Astrocyte (in vitro differentiated cells and primary cell): ENCODE results near the gene AUNIP. TPM values are rescaled to one million over a fixed set of nuclear protein-coding genes. Genes with fewer than 3 reads are reported as not detected.

ENCODE experiments used
- DNase-seq: peaks from one replicate; pipeline ENCODE4 v3.0.0-alpha.2; 2010; ENCODE audit warnings: low read depth
- FAIRE-seq: peaks from 2 replicates; lab custom pipeline; 2011; peaks lifted over from hg19 to GRCh38; lab: Jason Lieb, UNC
- H2AFZ ChIP-seq: 2 replicates; pipeline ENCODE4 v1.6.0; 2012; ENCODE audit warnings: low read depth, low read length, inconsistent platforms
- H3K27ac ChIP-seq: 2 replicates; pipeline ENCODE4 v1.5.1; 2011; ENCODE audit warnings: low read depth, low read length, inconsistent platforms
- H3K27me3 ChIP-seq: 2 replicates; pipeline ENCODE4 v1.6.0; 2011; ENCODE audit warnings: low read length, inconsistent platforms; ENCODE audit not compliant: insufficient read depth
- H3K36me3 ChIP-seq: 2 replicates; pipeline ENCODE4 v1.5.1; 2011; ENCODE audit warnings: low read length, inconsistent platforms; ENCODE audit not compliant: insufficient read depth
- H3K4me1 ChIP-seq: 2 replicates; pipeline ENCODE4 v1.5.1; 2011; ENCODE audit warnings: low read length, inconsistent platforms; ENCODE audit not compliant: insufficient read depth
- H3K4me2 ChIP-seq: 2 replicates; pipeline ENCODE4 v1.6.0; 2012; ENCODE audit warnings: low read length, inconsistent platforms
- H3K4me3 ChIP-seq: 2 replicates; pipeline ENCODE4 v1.5.1; 2011; ENCODE audit warnings: low read depth, mild to moderate bottlenecking, low read length, inconsistent platforms; ENCODE audit not compliant: insufficient read depth
- H3K79me2 ChIP-seq: 2 replicates; pipeline ENCODE4 v1.6.0; 2012; ENCODE audit warnings: mild to moderate bottlenecking, low read length, inconsistent platforms; ENCODE audit not compliant: insufficient read depth
- H3K9ac ChIP-seq: 2 replicates; pipeline ENCODE4 v1.6.0; 2012; ENCODE audit warnings: mild to moderate bottlenecking, low read length, inconsistent platforms
- H3K9me3 ChIP-seq: 2 replicates; pipeline ENCODE4 v1.5.1; 2012; ENCODE audit warnings: low read depth, mild to moderate bottlenecking, low read length, inconsistent platforms; ENCODE audit not compliant: insufficient read depth
- H4K20me1 ChIP-seq: 2 replicates; pipeline ENCODE4 v1.6.0; 2012; ENCODE audit warnings: low read length, inconsistent platforms; ENCODE audit not compliant: insufficient read depth
- H3K27ac Mint-ChIP-seq: one replicate; pipeline ENCODE4 v1.8.0; 2021; ENCODE audit warnings: mild to moderate bottlenecking, mixed read lengths; ENCODE audit not compliant: unreplicated experiment
- H3K27me3 Mint-ChIP-seq: one replicate; pipeline ENCODE4 v1.8.0; 2021; ENCODE audit warnings: low read depth, mixed read lengths; ENCODE audit not compliant: unreplicated experiment
- H3K36me3 Mint-ChIP-seq: one replicate; pipeline ENCODE4 v1.8.0; 2021; ENCODE audit warnings: low read depth, mixed read lengths; ENCODE audit not compliant: unreplicated experiment
- H3K4me1 Mint-ChIP-seq: one replicate; pipeline ENCODE4 v1.8.0; 2021; ENCODE audit warnings: low read depth, mixed read lengths; ENCODE audit not compliant: unreplicated experiment
- H3K4me3 Mint-ChIP-seq: one replicate; pipeline ENCODE4 v1.8.0; 2021; ENCODE audit warnings: mild to moderate bottlenecking, moderate library complexity, mixed read lengths; ENCODE audit not compliant: unreplicated experiment
- H3K9me3 Mint-ChIP-seq: one replicate; pipeline ENCODE4 v1.8.0; 2021; ENCODE audit warnings: mild to moderate bottlenecking, mixed read lengths; ENCODE audit not compliant: unreplicated experiment
- EZH2 ChIP-seq: IDR thresholded peaks from 2 replicates; pipeline ENCODE4 v1.6.1; 2012; ENCODE audit warnings: mild to moderate bottlenecking, low read length, inconsistent platforms; ENCODE audit not compliant: insufficient read depth
- total RNA-seq: library from RNA; stranded (reverse); gene quantifications from 2 replicates; pipeline ENCODE4 v1.2.1, GENCODE V29; 2021
- TF ChIP-seq, protein P1 (sequence below): IDR thresholded peaks from 2 replicates; pipeline ENCODE4 v1.5.1; 2011; ENCODE audit warnings: low read depth, mild to moderate bottlenecking, inconsistent platforms, low read length, moderate library complexity; ENCODE audit not compliant: insufficient read depth

The AUNIP gene
- total RNA-seq, 1 donor from 2014 or later = 2.1 TPM

DNA sequence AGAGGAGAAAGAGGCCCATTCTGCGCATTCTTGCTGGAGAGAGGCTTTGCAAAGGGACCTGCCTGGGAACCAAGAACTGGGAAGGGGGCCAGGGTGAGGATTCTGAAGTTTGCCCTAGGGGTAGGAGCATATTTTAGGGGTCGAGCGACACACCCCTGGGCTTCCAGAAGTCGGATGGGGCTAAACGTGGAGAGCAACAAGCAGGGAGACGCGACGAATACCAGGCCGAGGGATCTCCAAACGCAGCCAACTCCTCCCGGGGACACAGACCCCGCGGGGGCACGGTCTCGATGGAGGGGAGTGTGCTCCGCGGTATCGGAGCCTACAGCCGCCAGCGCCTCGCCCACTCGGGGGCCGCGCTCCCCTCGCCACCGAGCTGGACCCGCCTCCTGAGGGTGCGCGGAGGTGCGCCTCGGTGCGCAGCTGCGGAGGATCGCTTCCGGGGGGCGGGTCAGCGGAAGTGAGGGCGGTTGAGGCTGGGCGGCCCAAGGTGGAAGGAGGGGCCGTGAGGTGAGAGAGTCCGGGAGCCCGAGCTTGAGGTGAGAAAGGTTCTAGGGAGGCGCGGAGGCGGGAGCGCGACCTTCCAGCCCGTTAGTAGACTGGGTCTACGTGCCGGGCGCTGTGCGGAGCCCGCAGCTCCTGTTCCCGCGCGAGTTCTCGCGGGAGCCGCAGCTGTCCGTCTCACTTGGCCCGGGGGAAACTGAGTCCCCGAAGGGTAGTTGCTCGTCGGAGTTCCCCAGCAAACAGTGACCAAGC, 39.6 kb downstream of the AUNIP start, which contains the start of gene MTFR1L:
Gene MTFR1L (plus strand): TSS at position 464 of the 756 bp plus-strand sequence. CDS start 3,151 bp downstream, outside the sequence.
- DNase-seq (peak; percentile 57), FAIRE-seq (no peak)
- H3K27ac Mint-ChIP-seq = peak within 1 kb of the TSS; percentile 96

DNA sequence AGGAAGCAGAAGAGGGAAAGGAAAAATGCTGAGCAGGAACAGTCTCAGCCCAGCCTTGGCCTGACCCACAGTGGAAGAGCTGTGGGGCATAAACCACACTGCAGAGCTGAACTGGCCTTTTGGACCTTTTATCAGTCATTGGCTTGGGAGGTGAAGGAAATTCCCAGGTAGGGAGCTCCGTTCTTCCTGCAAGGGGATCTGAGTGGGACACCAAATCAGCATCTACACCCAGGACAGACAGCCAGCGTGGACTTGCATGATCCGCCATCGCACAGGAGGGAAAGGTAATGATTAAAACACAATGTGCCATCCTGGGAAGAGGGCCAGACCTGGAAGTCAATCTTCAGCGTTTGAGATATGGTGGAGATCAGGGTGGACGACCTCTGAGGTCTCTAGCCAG, 40.7 kb downstream of the AUNIP start:
- no peaks in the 10 kb centered on the region for H3K36me3 ChIP-seq
- no peaks in the 10 kb centered on the region for H3K27me3 Mint-ChIP-seq
- H3K4me2 ChIP-seq = peak overlapping the region; percentile 90
- H2AFZ ChIP-seq = no peak overlapping the region
- H3K36me3 Mint-ChIP-seq = peaks cover 4% of the 10 kb centered on the region
- no peaks in the 10 kb centered on the region for H3K9me3 ChIP-seq
- H3K9ac ChIP-seq = peak overlapping the region; percentile 94
- FAIRE-seq (no peak), DNase-seq (no peak)
- peak overlapping the region; percentile 89 for H3K27ac ChIP-seq
- H3K9me3 Mint-ChIP-seq = no peaks in the 10 kb centered on the region
- no peak for TF ChIP-seq EZH2
- TF ChIP-seq, protein P1, sequence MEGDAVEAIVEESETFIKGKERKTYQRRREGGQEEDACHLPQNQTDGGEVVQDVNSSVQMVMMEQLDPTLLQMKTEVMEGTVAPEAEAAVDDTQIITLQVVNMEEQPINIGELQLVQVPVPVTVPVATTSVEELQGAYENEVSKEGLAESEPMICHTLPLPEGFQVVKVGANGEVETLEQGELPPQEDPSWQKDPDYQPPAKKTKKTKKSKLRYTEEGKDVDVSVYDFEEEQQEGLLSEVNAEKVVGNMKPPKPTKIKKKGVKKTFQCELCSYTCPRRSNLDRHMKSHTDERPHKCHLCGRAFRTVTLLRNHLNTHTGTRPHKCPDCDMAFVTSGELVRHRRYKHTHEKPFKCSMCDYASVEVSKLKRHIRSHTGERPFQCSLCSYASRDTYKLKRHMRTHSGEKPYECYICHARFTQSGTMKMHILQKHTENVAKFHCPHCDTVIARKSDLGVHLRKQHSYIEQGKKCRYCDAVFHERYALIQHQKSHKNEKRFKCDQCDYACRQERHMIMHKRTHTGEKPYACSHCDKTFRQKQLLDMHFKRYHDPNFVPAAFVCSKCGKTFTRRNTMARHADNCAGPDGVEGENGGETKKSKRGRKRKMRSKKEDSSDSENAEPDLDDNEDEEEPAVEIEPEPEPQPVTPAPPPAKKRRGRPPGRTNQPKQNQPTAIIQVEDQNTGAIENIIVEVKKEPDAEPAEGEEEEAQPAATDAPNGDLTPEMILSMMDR = no peak
- peak overlapping the region; percentile 80 for H3K4me3 ChIP-seq
- peaks cover 37% of the 10 kb centered on the region for H3K79me2 ChIP-seq
- peaks cover 27% of the 10 kb centered on the region for H4K20me1 ChIP-seq
- peaks cover 22% of the 10 kb centered on the region for H3K4me1 ChIP-seq
- H3K27me3 ChIP-seq = no peaks in the 10 kb centered on the region
- peak overlapping the region; percentile 96 for H3K27ac Mint-ChIP-seq
- peak overlapping the region; percentile 99 for H3K4me3 Mint-ChIP-seq
- peaks cover 24% of the 10 kb centered on the region for H3K4me1 Mint-ChIP-seq

More for the DNA sequence above, 39.6 kb downstream of the AUNIP start, which contains the start of gene MTFR1L:
- peak within 1 kb of the TSS; percentile 94 for H3K9ac ChIP-seq
- Mint-ChIP-seq H3K4me3 (peak within 1 kb of the TSS; percentile 99), H3K9me3 (no peaks in the 10 kb centered on the region), H3K4me1 (peaks cover 24% of the 10 kb centered on the region), H3K36me3 (peaks cover 5% of the 10 kb centered on the region), H3K27me3 (no peaks in the 10 kb centered on the region)
- H3K36me3 ChIP-seq = no peaks in the 10 kb centered on the region
- H3K4me2 ChIP-seq = peak within 1 kb of the TSS; percentile 90
- H3K4me1 ChIP-seq = peaks cover 22% of the 10 kb centered on the region
- H3K4me3 ChIP-seq = peak within 1 kb of the TSS; percentile 80
- H3K27me3 ChIP-seq = no peaks in the 10 kb centered on the region
- peak within 1 kb of the TSS; percentile 95 for H2AFZ ChIP-seq
- H4K20me1 ChIP-seq = peaks cover 36% of the 10 kb centered on the region
- no peaks in the 10 kb centered on the region for H3K9me3 ChIP-seq
- TF ChIP-seq, protein P1 = no peak
- no peak for TF ChIP-seq EZH2
- peaks cover 46% of the 10 kb centered on the region for H3K79me2 ChIP-seq
- peak within 1 kb of the TSS; percentile 89 for H3K27ac ChIP-seq
